BLaER1 treated with 17β-estradiol and CSF1 and Interleukin-3, amounts not matched to agents 10 nM and 100 nM (cell line): ENCODE results near the gene KMT5C.

Source experiments
- H3K27ac ChIP-seq, 11 experiments: shearing (Covaris generic); formaldehyde crosslinking; 2 replicates each; pipeline ENCODE4 v1.8.1; 2022
- H3K27me3 ChIP-seq, 11 experiments: shearing (Covaris generic); formaldehyde crosslinking; 2 replicates each; pipeline ENCODE4 v1.8.1; 2022
- H3K36me3 ChIP-seq, 11 experiments: shearing (Covaris generic); formaldehyde crosslinking; 2 replicates each; pipeline ENCODE4 v1.8.1; 2022
- H3K4me1 ChIP-seq, 10 experiments: shearing (Covaris generic); formaldehyde crosslinking; 2 replicates each; pipeline ENCODE4 v1.8.1; 2022
- H3K4me2 ChIP-seq, 11 experiments: shearing (Covaris generic); formaldehyde crosslinking; 2 replicates each; pipeline ENCODE4 v1.8.1; 2022
- H3K4me3 ChIP-seq, 10 experiments: shearing (Covaris generic); formaldehyde crosslinking; 2 replicates each; pipeline ENCODE4 v1.8.1; 2022
- H3K9ac ChIP-seq, 11 experiments: shearing (Covaris generic); formaldehyde crosslinking; 2 replicates each; pipeline ENCODE4 v1.8.1; 2022
- H3K9me3 ChIP-seq, 11 experiments: shearing (Covaris generic); formaldehyde crosslinking; replicated peaks in 1 of 11; 2 replicates each; pipeline ENCODE4 v1.8.1; 2022
- H4K20me1 ChIP-seq, 11 experiments: shearing (Covaris generic); formaldehyde crosslinking; 2 replicates each; pipeline ENCODE4 v1.8.1; 2022
- Cebpa-rat ChIP-seq, 11 experiments: shearing (Covaris generic); IDR thresholded peaks; 2 replicates each; pipeline ENCODE4 v1.8.1; 2022

The KMT5C gene

GRCh38 chr19:55339889-55340783, 460 bp downstream of the KMT5C start:
- Histone ChIP-seq H3K9ac (peak overlapping the region; percentile 84 to 92 (median 89)), H3K27me3 (no peaks in the 10 kb centered on the region), H4K20me1 (peaks cover 6 to 35% (median 10%) of the 10 kb centered on the region in 11 experiments; a peak in 14 of 22 replicates), H3K4me3 (peak overlapping the region; percentile 68 to 85 (median 77)), H3K36me3 (peaks cover 16 to 36% (median 22%) of the 10 kb centered on the region in 11 experiments; a peak in 21 of 22 replicates), H3K4me2 (peak overlapping the region; percentile 96 to 100 (median 99)), H3K9me3 (no peaks in the 10 kb centered on the region), H3K27ac (peak overlapping the region; percentile 77 to 87 (median 81)), H3K4me1 (peaks cover 26 to 59% (median 54%) of the 10 kb centered on the region in 10 experiments)
- no peak for TF ChIP-seq Cebpa-rat (IDR thresholded peaks at IDR 0.05)

GRCh38 chr19:55340784-55341147, 1.1 kb downstream of the KMT5C start:
- Histone ChIP-seq H3K4me2 (peak overlapping the region; percentile 96 to 100 (median 99)), H3K9ac (peak overlapping the region; percentile 84 to 92 (median 89)), H3K9me3 (no peaks in the 10 kb centered on the region), H3K4me3 (peak overlapping the region; percentile 68 to 85 (median 77)), H3K4me1 (peaks cover 26 to 66% (median 57%) of the 10 kb centered on the region in 10 experiments), H3K36me3 (peaks cover 16 to 43% (median 23%) of the 10 kb centered on the region in 11 experiments; a peak in 21 of 22 replicates), H3K27me3 (no peaks in the 10 kb centered on the region), H4K20me1 (peaks cover 6 to 41% (median 10%) of the 10 kb centered on the region in 11 experiments; a peak in 14 of 22 replicates), H3K27ac (peak overlapping the region; percentile 77 to 87 (median 81))
- TF ChIP-seq Cebpa-rat (IDR thresholded peaks at IDR 0.05), result no peak

DNA sequence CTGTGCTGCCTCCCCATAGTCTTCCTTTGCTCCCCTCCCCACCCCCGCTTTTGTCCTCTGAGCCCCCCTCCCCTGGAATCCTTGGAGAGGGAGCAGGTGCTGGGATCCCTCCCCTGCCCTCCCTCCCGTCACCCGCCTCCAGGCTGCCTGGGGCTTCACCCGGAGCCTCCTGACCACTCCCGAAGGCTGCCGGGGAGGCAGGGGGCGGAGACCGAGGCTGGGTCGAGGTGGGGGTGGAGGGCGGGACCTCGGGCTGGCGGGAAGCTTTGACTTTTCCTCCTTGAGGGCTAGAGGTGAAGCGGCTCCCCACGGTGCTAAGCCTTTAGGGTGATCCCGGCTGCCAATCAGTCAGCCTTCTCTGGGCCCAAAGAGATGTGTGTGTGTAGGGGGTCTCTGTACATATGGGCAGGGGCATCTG, 1.5 kb downstream of the KMT5C start:
- Histone ChIP-seq H3K27ac (peak overlapping the region in 9 of 11 experiments; percentile 77 to 87 (median 81); a peak in 14 of 22 replicates), H3K27me3 (no peaks in the 10 kb centered on the region), H3K4me1 (peaks cover 26 to 70% (median 57%) of the 10 kb centered on the region in 10 experiments), H3K4me3 (peak overlapping the region; percentile 68 to 85 (median 77)), H3K9me3 (no peaks in the 10 kb centered on the region), H3K9ac (peak overlapping the region; percentile 84 to 92 (median 89)), H3K4me2 (peak overlapping the region; percentile 96 to 100 (median 99)), H3K36me3 (peaks cover 16 to 47% (median 27%) of the 10 kb centered on the region in 11 experiments; a peak in 21 of 22 replicates), H4K20me1 (peaks cover 6 to 45% (median 10%) of the 10 kb centered on the region in 11 experiments; a peak in 14 of 22 replicates)
- no peak for TF ChIP-seq Cebpa-rat (IDR thresholded peaks at IDR 0.05)

DNA sequence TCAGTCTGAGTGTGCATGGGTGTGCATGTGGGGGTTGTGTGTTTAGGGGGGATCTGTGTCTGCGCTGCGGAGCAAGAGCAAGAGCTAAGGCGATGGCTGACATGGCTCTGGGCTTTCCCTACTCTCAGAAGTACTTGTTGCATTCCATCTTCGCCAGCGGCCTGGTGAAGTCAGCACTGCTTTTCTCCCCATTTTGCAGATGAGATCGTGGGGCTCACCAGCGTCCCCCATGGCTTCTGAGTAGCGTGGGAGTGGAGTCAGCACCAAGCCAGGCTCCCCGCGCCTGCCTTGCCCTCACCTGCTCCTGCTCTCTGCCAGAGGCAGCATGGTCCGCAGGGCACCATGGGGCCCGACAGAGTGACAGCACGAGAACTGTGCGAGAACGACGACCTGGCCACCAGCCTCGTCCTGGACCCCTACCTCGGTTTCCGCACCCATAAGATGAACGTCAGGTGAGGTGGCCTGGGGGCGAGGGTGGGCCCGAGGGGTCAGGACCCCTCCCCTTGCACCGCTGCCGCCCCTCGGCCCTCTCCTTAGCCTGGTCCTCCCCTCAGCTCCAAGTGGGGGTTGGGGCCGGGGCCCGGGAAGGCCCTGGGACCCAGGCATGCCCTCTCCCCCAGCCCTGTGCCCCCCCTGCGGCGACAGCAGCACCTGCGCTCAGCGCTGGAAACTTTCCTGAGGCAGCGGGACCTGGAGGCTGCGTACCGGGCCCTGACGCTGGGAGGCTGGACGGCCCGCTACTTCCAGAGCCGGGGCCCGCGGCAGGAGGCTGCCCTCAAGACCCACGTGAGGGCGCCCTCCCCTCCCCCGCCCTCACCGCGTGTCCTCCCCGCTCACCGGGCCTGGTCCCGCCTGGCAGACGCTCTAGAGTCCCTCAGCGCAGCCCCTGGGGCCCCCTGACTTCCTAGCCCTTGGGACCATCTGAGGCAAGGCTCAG, 2.2 kb downstream of the KMT5C start:
- Histone ChIP-seq H4K20me1 (peaks cover 6 to 46% (median 10%) of the 10 kb centered on the region in 11 experiments; a peak in 14 of 22 replicates), H3K9me3 (no peaks in the 10 kb centered on the region), H3K36me3 (peaks cover 16 to 52% (median 30%) of the 10 kb centered on the region in 11 experiments; a peak in 21 of 22 replicates), H3K4me3 (peak overlapping the region; percentile 6 to 85 (median 74); a peak in 14 of 20 replicates), H3K27ac (peak overlapping the region in 6 of 11 experiments; percentile 7 to 57 (median 33); a peak in 11 of 22 replicates), H3K4me2 (peak overlapping the region; percentile 82 to 100 (median 97)), H3K9ac (peak overlapping the region; percentile 33 to 90 (median 65); a peak in 17 of 22 replicates), H3K4me1 (peaks cover 26 to 72% (median 59%) of the 10 kb centered on the region in 10 experiments), H3K27me3 (no peaks in the 10 kb centered on the region)
- TF ChIP-seq Cebpa-rat (IDR thresholded peaks at IDR 0.05), result no peak

DNA sequence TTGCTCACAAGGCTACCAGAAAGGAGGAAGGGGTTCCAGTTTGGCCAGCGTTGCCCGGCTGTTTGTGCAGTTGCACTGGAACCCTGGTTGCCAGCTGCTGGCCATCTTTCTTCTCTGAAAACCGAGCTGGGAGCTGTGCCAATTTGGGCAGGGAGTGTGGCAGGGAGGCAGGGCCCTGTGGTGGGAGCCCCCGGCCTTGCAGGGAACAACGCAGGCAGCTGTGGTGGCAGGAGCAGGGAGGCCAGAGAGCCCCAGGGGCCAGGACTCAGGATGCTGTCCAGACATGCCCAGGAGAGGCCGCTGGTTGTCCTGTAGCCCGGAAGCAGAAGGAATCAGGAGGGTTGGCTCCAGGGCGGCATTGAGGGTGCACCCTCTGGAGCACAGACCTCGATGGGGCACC, 4.8 kb downstream of the KMT5C start:
- Histone ChIP-seq H3K9ac (peak overlapping the region in 6 of 11 experiments; percentile 20 to 63 (median 29); a peak in 6 of 22 replicates), H3K27me3 (no peaks in the 10 kb centered on the region), H3K27ac (peak overlapping the region in 1 of 11 experiments; percentile 36; a peak in 1 of 22 replicates), H3K4me1 (peaks cover 19 to 83% (median 71%) of the 10 kb centered on the region in 10 experiments), H3K9me3 (no peaks in the 10 kb centered on the region), H3K36me3 (peaks cover 16 to 66% (median 38%) of the 10 kb centered on the region in 11 experiments), H3K4me2 (peak overlapping the region in 6 of 11 experiments; percentile 13 to 46 (median 26); a peak in 8 of 22 replicates), H4K20me1 (peaks cover 6 to 56% (median 10%) of the 10 kb centered on the region in 11 experiments; a peak in 14 of 22 replicates), H3K4me3 (no peak overlapping the region)
- TF ChIP-seq Cebpa-rat (IDR thresholded peaks at IDR 0.05), result no peak

GRCh38 chr19:55345101-55345817, 5.6 kb downstream of the KMT5C start:
- Histone ChIP-seq H4K20me1 (peaks cover 6 to 56% (median 10%) of the 10 kb centered on the region in 11 experiments; a peak in 14 of 22 replicates), H3K27ac (peak overlapping the region in 1 of 11 experiments; percentile 2; a peak in 1 of 22 replicates), H3K4me2 (peak overlapping the region in 3 of 11 experiments; percentile 13 to 46 (median 31); a peak in 2 of 22 replicates), H3K9me3 (no peaks in the 10 kb centered on the region), H3K9ac (peak overlapping the region in 3 of 11 experiments; percentile 18 to 33 (median 19); a peak in 4 of 22 replicates), H3K4me1 (peaks cover 19 to 86% (median 72%) of the 10 kb centered on the region in 10 experiments), H3K36me3 (peaks cover 16 to 66% (median 38%) of the 10 kb centered on the region in 11 experiments), H3K4me3 (no peak overlapping the region), H3K27me3 (no peaks in the 10 kb centered on the region)
- no peak for TF ChIP-seq Cebpa-rat (IDR thresholded peaks at IDR 0.05)
